Upper lobe of left lung (tissue), 4 donors: ENCODE measurements around the gene UBE3B.

Experiments used
- POLR2A ChIP-seq, 4 donors: fragments of 450-650 bp; IDR thresholded peaks; one replicate each; pipeline ENCODE4 v1.5.1; 2016 to 2017; ENCODE audit warnings: antibody characterized with exemption in 4 of 4, mild to moderate bottlenecking in 2 of 4
- TF ChIP-seq, protein P1 (sequence below), 6 experiments: fragments of 450-650 bp in 4 of 6; fragments of 200-600 bp in 2 of 6; sonication (generic) in 2 of 6; IDR thresholded peaks; one replicate each; pipeline ENCODE4 v1.5.1; 2016 to 2019; ENCODE audit warnings: antibody characterized with exemption in 6 of 6

- TF ChIP-seq, protein P1, sequence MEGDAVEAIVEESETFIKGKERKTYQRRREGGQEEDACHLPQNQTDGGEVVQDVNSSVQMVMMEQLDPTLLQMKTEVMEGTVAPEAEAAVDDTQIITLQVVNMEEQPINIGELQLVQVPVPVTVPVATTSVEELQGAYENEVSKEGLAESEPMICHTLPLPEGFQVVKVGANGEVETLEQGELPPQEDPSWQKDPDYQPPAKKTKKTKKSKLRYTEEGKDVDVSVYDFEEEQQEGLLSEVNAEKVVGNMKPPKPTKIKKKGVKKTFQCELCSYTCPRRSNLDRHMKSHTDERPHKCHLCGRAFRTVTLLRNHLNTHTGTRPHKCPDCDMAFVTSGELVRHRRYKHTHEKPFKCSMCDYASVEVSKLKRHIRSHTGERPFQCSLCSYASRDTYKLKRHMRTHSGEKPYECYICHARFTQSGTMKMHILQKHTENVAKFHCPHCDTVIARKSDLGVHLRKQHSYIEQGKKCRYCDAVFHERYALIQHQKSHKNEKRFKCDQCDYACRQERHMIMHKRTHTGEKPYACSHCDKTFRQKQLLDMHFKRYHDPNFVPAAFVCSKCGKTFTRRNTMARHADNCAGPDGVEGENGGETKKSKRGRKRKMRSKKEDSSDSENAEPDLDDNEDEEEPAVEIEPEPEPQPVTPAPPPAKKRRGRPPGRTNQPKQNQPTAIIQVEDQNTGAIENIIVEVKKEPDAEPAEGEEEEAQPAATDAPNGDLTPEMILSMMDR (IDR thresholded peaks at IDR 0.05): no peak
- TF ChIP-seq POLR2A (IDR thresholded peaks at IDR 0.05): no peak
These were observed 102.8 kb downstream of the UBE3B start for GRCh38 chr12:109580272-109580671.
